Calu3 (cell line): Measurements from ENCODE around the gene MST1. TPM values are rescaled to one million over a fixed set of nuclear protein-coding genes. Genes with fewer than 3 reads are reported as not detected.

ENCODE experiments used
- BruUV-seq: library from RNA; stranded (reverse); fragments of 400-500 nt; replicated peaks from 2 replicates; lab custom pipeline; 2021; lab: Mats Ljungman, UMichigan
- CTCF ChIA-PET: fragments of 300-600 bp; sonication (Branson Sonifier 250); formaldehyde crosslinking; loops from one replicate; lab custom pipeline; 2022; ENCODE audit warnings: antibody characterized with exemption; lab: Charles Lee
- DNase-seq: peaks from one replicate; pipeline ENCODE4 v3.0.0; 2022
- H3K27ac Mint-ChIP-seq: one replicate; pipeline ENCODE4 v1.8.0; 2022; ENCODE audit warnings: mixed read lengths; ENCODE audit not compliant: unreplicated experiment
- H3K27me3 Mint-ChIP-seq: one replicate; pipeline ENCODE4 v1.8.0; 2022; ENCODE audit warnings: mixed read lengths; ENCODE audit not compliant: unreplicated experiment
- H3K36me3 Mint-ChIP-seq: one replicate; pipeline ENCODE4 v1.8.0; 2022; ENCODE audit warnings: mild to moderate bottlenecking, moderate library complexity, mixed read lengths; ENCODE audit not compliant: insufficient read depth, unreplicated experiment
- H3K4me1 Mint-ChIP-seq: one replicate; pipeline ENCODE4 v1.8.0; 2022; ENCODE audit warnings: mild to moderate bottlenecking, low read depth, mixed read lengths; ENCODE audit not compliant: unreplicated experiment
- H3K4me3 Mint-ChIP-seq: one replicate; pipeline ENCODE4 v1.8.0; 2022; ENCODE audit warnings: mild to moderate bottlenecking, low read depth, moderate library complexity, mixed read lengths; ENCODE audit not compliant: unreplicated experiment
- H3K9me3 Mint-ChIP-seq: one replicate; pipeline ENCODE4 v1.8.0; 2022; ENCODE audit warnings: low read depth, mixed read lengths; ENCODE audit not compliant: unreplicated experiment
- CTCF ChIP-seq: fragments of 200-600 bp; IDR thresholded peaks from one replicate; pipeline ENCODE4 v1.8.0; 2022; ENCODE audit warnings: antibody characterized with exemption; ENCODE audit not compliant: unreplicated experiment
- intact Hi-C: fragments of 100-400 bp; cut with micrococcal nuclease; formaldehyde crosslinking; loops from one replicate; pipeline ENCODE4 v1.10.0; 2022; ENCODE audit not compliant: unreplicated experiment
- total RNA-seq: library from RNA; stranded (reverse); gene quantifications from 2 replicates; pipeline ENCODE4 v1.2.3, GENCODE V29; 2022

Gene MST1
- total RNA-seq, 1 experiment from 2014 or later = 8.0 TPM

DNA sequence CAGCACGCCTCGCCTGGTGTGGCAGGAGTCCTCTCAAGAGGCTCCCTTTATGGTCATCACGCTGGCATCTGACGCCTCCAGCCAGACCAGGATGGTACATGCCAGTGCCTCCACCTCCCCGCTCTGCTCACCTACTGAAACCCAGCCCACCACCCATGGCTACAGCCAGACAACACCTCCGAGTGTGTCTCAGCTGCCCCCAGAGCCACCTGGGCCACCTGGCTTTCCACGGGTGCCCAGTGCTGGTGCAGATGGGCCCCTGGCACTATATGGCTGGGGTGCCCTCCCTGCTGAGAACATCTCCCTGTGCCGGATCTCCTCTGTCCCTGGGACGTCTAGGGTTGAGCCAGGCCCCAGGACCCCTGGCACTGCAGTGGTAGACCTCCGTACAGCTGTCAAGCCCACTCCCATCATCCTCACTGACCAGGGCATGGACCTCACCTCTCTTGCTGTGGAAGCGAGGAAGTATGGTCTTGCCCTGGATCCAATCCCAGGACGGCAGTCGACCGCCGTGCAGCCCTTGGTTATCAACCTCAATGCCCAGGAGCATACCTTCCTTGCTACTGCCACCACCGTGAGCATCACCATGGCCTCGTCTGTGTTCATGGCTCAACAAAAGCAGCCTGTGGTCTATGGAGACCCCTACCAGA, 35.0 kb downstream of the MST1 start:
- no peaks in the 10 kb centered on the region for H3K36me3 Mint-ChIP-seq
- BruUV-seq = no TSS peak
- intact Hi-C loops = no loop called here

DNA sequence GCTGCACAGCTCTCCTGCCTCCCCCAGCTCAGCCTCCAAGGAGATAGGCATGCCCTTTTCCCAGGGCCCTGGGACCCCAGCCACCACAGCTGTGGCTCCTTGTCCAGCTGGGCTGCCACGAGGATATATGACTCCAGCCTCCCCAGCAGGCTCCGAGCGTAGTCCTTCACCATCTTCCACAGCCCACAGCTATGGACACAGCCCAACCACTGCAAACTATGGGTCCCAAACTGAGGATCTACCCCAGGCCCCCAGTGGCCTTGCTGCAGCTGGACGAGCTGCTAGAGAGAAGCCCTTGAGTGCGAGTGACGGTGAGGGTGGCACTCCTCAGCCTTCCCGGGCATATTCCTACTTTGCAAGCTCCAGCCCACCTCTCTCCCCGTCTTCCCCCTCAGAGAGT, 35.7 kb downstream of the MST1 start:
- Mint-ChIP-seq H3K4me3 (no peak overlapping the region), H3K9me3 (no peaks in the 10 kb centered on the region), H3K27ac (no peak overlapping the region), H3K36me3 (no peaks in the 10 kb centered on the region), H3K27me3 (peaks cover 13% of the 10 kb centered on the region), H3K4me1 (no peaks in the 10 kb centered on the region)
- no peak for DNase-seq
- no TSS peak for BruUV-seq
- CTCF ChIA-PET = no interaction called here
- TF ChIP-seq CTCF = no peak
- intact Hi-C loops = no loop called here

More for the DNA sequence above, 35.0 kb downstream of the MST1 start:
- peaks cover 20% of the 10 kb centered on the region for H3K27me3 Mint-ChIP-seq
- H3K4me3 Mint-ChIP-seq = no peak overlapping the region
- TF ChIP-seq CTCF = no peak
- no peak for DNase-seq
- no peaks in the 10 kb centered on the region for H3K9me3 Mint-ChIP-seq
- CTCF ChIA-PET = no interaction called here
- no peaks in the 10 kb centered on the region for H3K4me1 Mint-ChIP-seq
- H3K27ac Mint-ChIP-seq = no peak overlapping the region

- TF ChIP-seq CTCF = no peak
- no peak overlapping the region for H3K4me3 Mint-ChIP-seq
- H3K36me3 Mint-ChIP-seq = no peaks in the 10 kb centered on the region
- no peak for DNase-seq
- H3K9me3 Mint-ChIP-seq = no peaks in the 10 kb centered on the region
- no peaks in the 10 kb centered on the region for H3K4me1 Mint-ChIP-seq
- CTCF ChIA-PET = no interaction called here
- BruUV-seq = no TSS peak
- H3K27me3 Mint-ChIP-seq = peaks cover 7% of the 10 kb centered on the region
- H3K27ac Mint-ChIP-seq = no peak overlapping the region
- intact Hi-C loops = no loop called here
Measured at GRCh38 chr3:49652903-49653415, 36.3 kb downstream of the MST1 start.

DNA sequence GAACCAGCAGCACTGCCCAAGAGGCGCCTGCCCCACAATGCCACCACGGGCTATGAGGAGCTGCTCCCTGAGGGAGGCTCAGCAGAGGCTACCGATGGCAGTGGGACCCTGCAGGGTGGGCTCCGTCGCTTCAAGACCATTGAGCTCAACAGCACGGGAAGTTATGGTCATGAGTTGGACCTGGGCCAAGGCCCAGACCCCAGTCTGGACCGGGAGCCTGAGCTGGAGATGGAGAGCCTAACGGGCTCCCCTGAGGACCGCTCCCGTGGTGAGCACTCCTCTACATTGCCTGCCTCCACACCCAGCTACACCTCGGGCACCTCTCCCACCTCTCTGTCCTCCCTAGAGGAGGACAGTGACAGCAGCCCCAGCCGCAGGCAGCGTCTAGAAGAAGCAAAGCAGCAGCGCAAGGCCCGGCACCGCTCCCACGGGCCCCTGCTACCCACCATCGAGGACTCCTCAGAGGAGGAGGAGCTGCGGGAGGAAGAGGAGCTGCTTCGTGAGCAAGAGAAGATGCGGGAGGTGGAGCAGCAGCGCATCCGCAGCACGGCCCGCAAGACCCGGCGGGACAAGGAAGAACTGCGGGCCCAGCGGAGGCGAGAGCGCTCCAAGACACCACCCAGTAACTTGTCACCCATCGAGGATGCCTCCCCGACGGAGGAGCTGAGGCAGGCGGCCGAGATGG, 36.9 kb downstream of the MST1 start:
- peaks cover 5% of the 10 kb centered on the region for H3K4me1 Mint-ChIP-seq
- no peak for TF ChIP-seq CTCF
- no peak overlapping the region for H3K4me3 Mint-ChIP-seq
- BruUV-seq = no TSS peak
- no peaks in the 10 kb centered on the region for H3K36me3 Mint-ChIP-seq
- CTCF ChIA-PET = no interaction called here
- DNase-seq = no peak
- no peaks in the 10 kb centered on the region for H3K9me3 Mint-ChIP-seq
- intact Hi-C loops = no loop called here
- H3K27me3 Mint-ChIP-seq = peaks cover under 1% of the 10 kb centered on the region
- no peak overlapping the region for H3K27ac Mint-ChIP-seq
